ENCODE data around the gene BPIFB6. TPM values are rescaled to one million over a fixed set of nuclear protein-coding genes. Genes with fewer than 3 reads are reported as not detected.

BPIFB6 gene
- total and polyA plus RNA-seq, 2 of the 4 experiments (the other 2 are of a cell fraction) = not detected

- no peak overlapping the region for H2BK15ac ChIP-seq (ENCODE audit: low read depth, low read length)
- no peaks in the 10 kb centered on the region for H3K9me3 ChIP-seq (ENCODE audit: control insufficient read depth, insufficient read depth, low read length)
- no peak overlapping the region for H3K4me3 ChIP-seq (ENCODE audit: insufficient read depth, low read depth, low read length)
- H3K79me1 ChIP-seq (ENCODE audit: low read depth in 1 of 2, low read length in 2 of 2) = no peaks in the 10 kb centered on the region
- H4K8ac ChIP-seq (ENCODE audit: low read depth in 2 of 2, low read length in 2 of 2) = no peak overlapping the region
- H3K27me3 ChIP-seq (ENCODE audit: control insufficient read depth, insufficient read depth, low read length) = peaks cover 3% of the 10 kb centered on the region; the same call in 1 of the 2 replicates
- H3K4me2 ChIP-seq (ENCODE audit: low read depth, low read length) = no peak overlapping the region
- H2BK20ac ChIP-seq (ENCODE audit: low read depth, low read length) = no peak overlapping the region
- H3K14ac ChIP-seq (replicated peaks; ENCODE audit: low read depth, low read length) = no peak overlapping the region
- ATAC-seq (ENCODE audit: low read depth) = no peak
- no peaks in the 10 kb centered on the region for H3K4me1 ChIP-seq (ENCODE audit: control insufficient read depth, insufficient read depth, low read length)
- no peak overlapping the region for H4K5ac ChIP-seq (ENCODE audit: low read depth, low read length)
- 29% methylated on average over 1 of the region's 7 CpGs; no CpG with 5 or more reads in 1 of the 2 experiments for whole genome bisulfite sequencing, 2 experiments (ENCODE audit: extremely low coverage in 2 of 2, insufficient read length in 1 of 2)
- no peak overlapping the region for H3K18ac ChIP-seq (ENCODE audit: low read depth, low read length)
- H3K9me1 ChIP-seq (ENCODE audit: insufficient read depth, low read length) = no peaks in the 10 kb centered on the region
- BruUV-seq (replicated peaks) = no TSS peak
- H3K36me3 ChIP-seq (ENCODE audit: control insufficient read depth, insufficient read depth, low read length) = no peaks in the 10 kb centered on the region
- POLR2A ChIA-PET (ENCODE audit: unreplicated experiment) = no interaction called here
- dilution Hi-C loops (cut with HindIII; ENCODE audit: low sequenced_read_pairs, unreplicated experiment) = no loop called here
- no peak overlapping the region for H2BK120ac ChIP-seq (ENCODE audit: low read depth, low read length)
- H3K4ac ChIP-seq (ENCODE audit: low read depth, low read length) = no peak overlapping the region
- H3K23ac ChIP-seq (ENCODE audit: low read depth, low read length) = no peak overlapping the region
- H4K20me1 ChIP-seq (ENCODE audit: insufficient read depth, low read length) = no peaks in the 10 kb centered on the region
- DNase-seq = no peak
- no peak overlapping the region for H4K91ac ChIP-seq (ENCODE audit: insufficient read depth, low read depth, low read length)
- H3K27ac ChIP-seq (ENCODE audit: insufficient read depth, low read length) = no peak overlapping the region
- intact Hi-C loops (cut with micrococcal nuclease) = no loop called here
- no peak overlapping the region for H2AK9ac ChIP-seq (replicated peaks; ENCODE audit: low read depth, low read length, poor library complexity)
- no peak overlapping the region for H3K56ac ChIP-seq (ENCODE audit: extremely low read depth, insufficient read depth, low read length)
- in situ Hi-C loops (cut with MboI; ENCODE audit: low sequenced_read_pairs) = no loop called here
- no peak overlapping the region for H2BK5ac ChIP-seq (ENCODE audit: low read depth, low read length, poor library complexity, severe bottlenecking)
- no peak overlapping the region for H3K9ac ChIP-seq (ENCODE audit: low read depth, low read length)
- CTCF ChIA-PET = no interaction called here
- no peak overlapping the region for H2AFZ ChIP-seq (replicated peaks; ENCODE audit: low read length, poor library complexity)
- H2AK5ac ChIP-seq (ENCODE audit: low read depth, low read length) = no peak overlapping the region
- TF ChIP-seq POLR2A (IDR thresholded peaks at IDR 0.05; ENCODE audit: low read depth, low read length) (no peak), USF2 (IDR thresholded peaks at IDR 0.05; ENCODE audit: low read depth, low read length) (no peak), CTCF (conservative IDR thresholded peaks at IDR 0.05; ENCODE audit: low read depth, low read length) (no peak), CHD1 (IDR thresholded peaks at IDR 0.05; ENCODE audit: low read depth, low read length) (no peak), FOS (IDR thresholded peaks at IDR 0.05; ENCODE audit: low read depth, low read length) (no peak), BHLHE40 (IDR thresholded peaks at IDR 0.05; ENCODE audit: low read depth, low read length) (no peak), RAD21 (IDR thresholded peaks at IDR 0.05; ENCODE audit: low read length) (no peak), NFE2L2 (IDR thresholded peaks at IDR 0.05; ENCODE audit: low read depth, low read length) (no peak)
These were observed 50.1 kb downstream of the BPIFB6 start for GRCh38 chr20:33081411-33082154.

All from IMR-90 (cell line).